Stimulated activated effector memory CD8-positive, alpha-beta T cell treated with anti-CD3 and anti-CD28 coated beads, Interleukin-12 subunit alpha, Interleukin-12 subunit beta, amount 100 ng/mL, for 72 hours (primary cell): ENCODE measurements around the gene ASGR2.

Experiments used
- ATAC-seq: fragments of 150-1000 bp; cut with Tn5 transposase; 2 replicates; pipeline ENCODE4 v1.10.0; 2021
- DNase-seq, 2 donors: peaks; one replicate each; pipeline ENCODE4 v3.0.0; 2021 to 2022; ENCODE audit warnings: low spot score in 2 of 2
- H3K27ac Mint-ChIP-seq: one replicate; pipeline ENCODE4 v1.8.0; 2022; ENCODE audit warnings: mild to moderate bottlenecking, mixed read lengths
- H3K36me3 Mint-ChIP-seq: one replicate; pipeline ENCODE4 v1.8.0; 2022; ENCODE audit warnings: mild to moderate bottlenecking, mixed read lengths
- H3K4me1 Mint-ChIP-seq: one replicate; pipeline ENCODE4 v1.8.0; 2022; ENCODE audit warnings: mixed read lengths
- H3K4me3 Mint-ChIP-seq: one replicate; pipeline ENCODE4 v1.8.0; 2022; ENCODE audit warnings: mild to moderate bottlenecking, mixed read lengths
- H3K9me3 Mint-ChIP-seq: one replicate; pipeline ENCODE4 v1.8.0; 2022; ENCODE audit warnings: mixed read lengths

The ASGR2 gene

DNA sequence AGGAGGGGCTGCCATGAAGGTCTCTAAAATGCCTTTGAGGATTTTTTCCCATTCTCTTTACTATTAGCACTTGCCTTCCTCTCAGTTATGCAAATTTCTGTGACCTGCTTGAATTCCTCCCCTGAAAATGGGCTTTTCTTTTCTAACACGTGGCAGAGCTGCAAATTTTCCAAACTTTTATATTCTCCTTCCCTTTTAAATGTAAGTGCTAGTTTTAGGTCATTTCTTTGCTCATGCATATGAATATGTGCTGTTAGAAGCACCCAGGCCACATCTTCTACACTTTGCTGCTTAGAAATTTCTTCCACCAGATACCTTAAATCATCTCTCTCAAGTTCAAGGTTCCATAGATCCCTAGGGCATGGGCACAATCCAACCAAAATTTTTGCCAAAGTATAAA, 46.4 kb downstream of the ASGR2 start:
- no peak overlapping the region for H3K27ac Mint-ChIP-seq
- H3K36me3 Mint-ChIP-seq: peaks cover 6% of the 10 kb centered on the region
- H3K9me3 Mint-ChIP-seq: peaks cover 9% of the 10 kb centered on the region
- no peak for ATAC-seq
- no peaks in the 10 kb centered on the region for H3K4me1 Mint-ChIP-seq
- DNase-seq: no peak
- no peak overlapping the region for H3K4me3 Mint-ChIP-seq

GRCh38 chr17:7067198-7067597, 47.4 kb downstream of the ASGR2 start:
- peaks cover 6% of the 10 kb centered on the region for H3K36me3 Mint-ChIP-seq
- no peak overlapping the region for H3K27ac Mint-ChIP-seq
- H3K9me3 Mint-ChIP-seq: peaks cover 9% of the 10 kb centered on the region

DNA sequence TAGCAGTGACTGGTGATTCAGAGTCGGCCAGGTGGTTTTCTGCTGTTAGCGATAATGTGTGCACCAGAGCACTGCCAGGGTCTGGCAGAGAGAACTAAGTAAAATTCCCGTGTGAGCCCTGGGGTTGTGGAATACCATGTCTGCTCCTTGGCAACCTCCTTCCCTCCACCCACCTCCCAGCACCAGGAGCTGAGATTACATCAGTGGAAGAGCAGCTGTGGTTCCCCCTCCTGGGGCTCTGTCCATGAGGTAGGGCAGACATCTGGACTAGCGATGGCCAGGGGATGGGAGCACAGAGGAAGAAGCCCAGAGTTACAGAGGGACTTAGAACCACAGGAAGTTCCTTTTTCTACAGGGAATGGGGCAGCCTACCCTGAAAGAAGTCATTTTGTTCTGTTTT, 50.4 kb downstream of the ASGR2 start:
- Mint-ChIP-seq H3K36me3 (peaks cover 5% of the 10 kb centered on the region), H3K27ac (no peak overlapping the region), H3K4me3 (no peak overlapping the region), H3K9me3 (peaks cover 9% of the 10 kb centered on the region), H3K4me1 (peaks cover 13% of the 10 kb centered on the region)
- DNase-seq: no peak
- ATAC-seq: no peak

More at GRCh38 chr17:7067198-7067597, 47.4 kb downstream of the ASGR2 start:
- ATAC-seq (no peak), DNase-seq (no peak)
- H3K4me1 Mint-ChIP-seq: no peaks in the 10 kb centered on the region
- H3K4me3 Mint-ChIP-seq: no peak overlapping the region

GRCh38 chr17:7063518-7064094, 51.0 kb downstream of the ASGR2 start:
- peaks cover 5% of the 10 kb centered on the region for H3K9me3 Mint-ChIP-seq
- DNase-seq (no peak), ATAC-seq (no peak)
- H3K36me3 Mint-ChIP-seq: peaks cover 5% of the 10 kb centered on the region
- H3K27ac Mint-ChIP-seq: no peak overlapping the region
- peaks cover 20% of the 10 kb centered on the region for H3K4me1 Mint-ChIP-seq
- H3K4me3 Mint-ChIP-seq: no peak overlapping the region

- Mint-ChIP-seq H3K4me1 (peaks cover 20% of the 10 kb centered on the region), H3K9me3 (no peaks in the 10 kb centered on the region), H3K27ac (peak overlapping the region; percentile 86), H3K4me3 (peak overlapping the region; percentile 22), H3K36me3 (peaks cover 5% of the 10 kb centered on the region)
- ATAC-seq (peak; percentile 90), DNase-seq (peak in 1 of 2 donors; percentile 21)
These were observed 54.3 kb downstream of the ASGR2 start for GRCh38 chr17:7060165-7060891.

DNA sequence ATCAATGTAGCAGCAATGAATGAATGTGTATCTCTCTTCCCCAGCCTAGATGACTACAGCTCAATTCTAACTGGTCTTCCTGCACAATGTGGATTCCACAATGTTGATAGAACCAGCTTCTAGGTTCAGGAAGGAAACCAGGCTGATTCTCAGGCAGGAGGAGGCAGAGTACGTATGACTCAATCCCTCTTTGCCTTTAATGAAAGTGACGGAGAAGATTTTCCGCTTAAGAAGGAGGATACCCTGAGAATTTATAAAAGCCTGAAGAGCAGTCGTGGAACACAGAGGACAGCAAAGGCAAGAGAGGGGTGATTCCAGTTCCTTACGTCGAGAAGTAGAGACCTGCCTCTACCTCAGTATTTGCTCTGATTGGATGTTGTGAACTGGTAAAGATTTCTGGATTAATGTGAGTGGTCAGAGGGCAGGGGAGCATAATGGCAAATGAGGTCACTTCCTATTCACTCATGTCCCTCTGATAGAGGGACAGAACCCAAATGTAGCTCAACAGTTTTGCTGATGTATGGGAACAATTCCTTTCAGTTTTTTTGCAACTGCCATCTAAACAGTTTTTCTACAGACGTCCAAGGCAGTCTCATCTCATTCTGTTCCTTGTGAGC, 55.7 kb downstream of the ASGR2 start:
- DNase-seq: no peak

GRCh38 chr17:7056386-7056785, 58.2 kb downstream of the ASGR2 start:
- Mint-ChIP-seq H3K27ac (no peak overlapping the region), H3K4me1 (peaks cover 24% of the 10 kb centered on the region), H3K4me3 (no peak overlapping the region), H3K9me3 (no peaks in the 10 kb centered on the region), H3K36me3 (peaks cover 5% of the 10 kb centered on the region)
- DNase-seq: no peak
- ATAC-seq: no peak

More for the DNA sequence above, 55.7 kb downstream of the ASGR2 start:
- ATAC-seq: no peak
- H3K27ac Mint-ChIP-seq: peak overlapping the region; percentile 87
- H3K9me3 Mint-ChIP-seq: no peaks in the 10 kb centered on the region
- H3K36me3 Mint-ChIP-seq: peaks cover 5% of the 10 kb centered on the region
- no peak overlapping the region for H3K4me3 Mint-ChIP-seq
- H3K4me1 Mint-ChIP-seq: peaks cover 20% of the 10 kb centered on the region
